ENCODE results near the gene PON3. TPM values are rescaled to one million over a fixed set of nuclear protein-coding genes. Genes with fewer than 3 reads are reported as not detected.

PON3 gene
- polyA plus RNA-seq, 2 donors, result 0.71 to 1.2 TPM

GRCh38 chr7:95421000-95421846 lies 25.0 kb upstream of the PON3 start:
- no peaks in the 10 kb centered on the region for H3K36me3 ChIP-seq (ENCODE audit: control insufficient read depth in 2 of 2, insufficient read depth in 2 of 2, low read length in 1 of 2)
- H3K4me3 ChIP-seq (ENCODE audit: low read depth in 1 of 2, low read length in 2 of 2), result no peak overlapping the region
- WGBS, 2 donors, result 90% methylated on average over 2 of the region's 2 CpGs
- no peaks in the 10 kb centered on the region for H3K4me1 ChIP-seq (ENCODE audit: control insufficient read depth in 2 of 2, insufficient read depth in 2 of 2, low read length in 1 of 2)
- no peak overlapping the region for H3K27ac ChIP-seq (ENCODE audit: low read depth in 2 of 2, low read length in 1 of 2)
- H3K27me3 ChIP-seq (ENCODE audit: control insufficient read depth in 1 of 2, insufficient read depth in 2 of 2, low read length in 2 of 2), result no peaks in the 10 kb centered on the region
- no peaks in the 10 kb centered on the region for H3K9me3 ChIP-seq (ENCODE audit: control insufficient read depth in 2 of 2, insufficient read depth in 1 of 2, low read depth in 1 of 2, low read length in 1 of 2)

DNA sequence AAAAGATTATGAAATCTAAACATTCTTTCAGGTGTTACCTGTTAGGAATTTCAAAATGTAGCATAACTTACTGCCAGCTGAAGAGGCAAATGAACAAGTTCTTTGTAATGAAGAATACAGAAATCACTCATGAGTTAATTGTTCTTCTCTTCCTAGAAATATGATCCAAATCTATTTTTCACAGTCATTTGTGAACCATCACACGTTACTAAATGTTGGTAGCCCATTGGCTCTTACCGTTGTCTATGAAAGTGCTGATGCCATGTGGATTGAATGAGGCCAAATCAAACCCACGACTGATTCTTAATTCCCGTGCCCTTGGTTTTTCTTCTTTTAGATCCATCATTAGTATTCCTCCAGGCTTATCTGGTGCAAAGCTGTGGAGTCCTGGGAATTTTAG lies 15.9 kb upstream of the PON3 start:
- Histone ChIP-seq H3K27ac (ENCODE audit: low read depth in 2 of 2, low read length in 1 of 2) (no peak overlapping the region), H3K36me3 (ENCODE audit: control insufficient read depth in 2 of 2, insufficient read depth in 2 of 2, low read length in 1 of 2) (peaks cover 0 to 3% of the 10 kb centered on the region in 2 donors), H3K9me3 (ENCODE audit: control insufficient read depth in 2 of 2, insufficient read depth in 1 of 2, low read depth in 1 of 2, low read length in 1 of 2) (no peaks in the 10 kb centered on the region), H3K27me3 (ENCODE audit: control insufficient read depth in 1 of 2, insufficient read depth in 2 of 2, low read length in 2 of 2) (no peaks in the 10 kb centered on the region), H3K4me3 (ENCODE audit: low read depth in 1 of 2, low read length in 2 of 2) (no peak overlapping the region), H3K4me1 (ENCODE audit: control insufficient read depth in 2 of 2, insufficient read depth in 2 of 2, low read length in 1 of 2) (no peaks in the 10 kb centered on the region)
- WGBS, 2 donors, result 83 to 92% methylated on average over 4 of the region's 4 CpGs

DNA sequence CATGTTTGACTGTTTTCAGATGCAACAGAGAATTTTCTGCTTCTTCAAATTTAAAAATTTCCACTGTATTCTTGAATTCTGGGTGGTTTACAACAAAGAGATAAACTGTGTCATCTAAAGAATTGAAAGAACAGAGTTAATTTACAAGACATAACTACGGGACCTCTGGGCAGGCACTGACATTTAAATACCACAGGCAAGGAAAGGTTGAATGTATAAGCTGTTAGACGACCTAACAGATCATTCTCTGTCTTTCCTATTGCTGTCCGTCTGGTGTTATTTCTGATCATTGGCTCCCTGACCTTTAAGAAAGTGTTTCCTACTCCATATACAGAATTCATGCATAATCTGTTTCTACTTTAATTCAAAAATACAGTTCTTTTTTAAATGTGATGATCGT lies 15.5 kb upstream of the PON3 start:
- H3K27me3 ChIP-seq (ENCODE audit: control insufficient read depth in 1 of 2, insufficient read depth in 2 of 2, low read length in 2 of 2), result no peaks in the 10 kb centered on the region
- H3K4me1 ChIP-seq (ENCODE audit: control insufficient read depth in 2 of 2, insufficient read depth in 2 of 2, low read length in 1 of 2), result no peaks in the 10 kb centered on the region
- 80 to 81% methylated on average over 4 of the region's 4 CpGs for WGBS, 2 donors
- H3K9me3 ChIP-seq (ENCODE audit: control insufficient read depth in 2 of 2, insufficient read depth in 1 of 2, low read depth in 1 of 2, low read length in 1 of 2), result no peaks in the 10 kb centered on the region
- peaks cover 0 to 3% of the 10 kb centered on the region in 2 donors for H3K36me3 ChIP-seq (ENCODE audit: control insufficient read depth in 2 of 2, insufficient read depth in 2 of 2, low read length in 1 of 2)
- no peak overlapping the region for H3K27ac ChIP-seq (ENCODE audit: low read depth in 2 of 2, low read length in 1 of 2)
- no peak overlapping the region for H3K4me3 ChIP-seq (ENCODE audit: low read depth in 1 of 2, low read length in 2 of 2)

DNA sequence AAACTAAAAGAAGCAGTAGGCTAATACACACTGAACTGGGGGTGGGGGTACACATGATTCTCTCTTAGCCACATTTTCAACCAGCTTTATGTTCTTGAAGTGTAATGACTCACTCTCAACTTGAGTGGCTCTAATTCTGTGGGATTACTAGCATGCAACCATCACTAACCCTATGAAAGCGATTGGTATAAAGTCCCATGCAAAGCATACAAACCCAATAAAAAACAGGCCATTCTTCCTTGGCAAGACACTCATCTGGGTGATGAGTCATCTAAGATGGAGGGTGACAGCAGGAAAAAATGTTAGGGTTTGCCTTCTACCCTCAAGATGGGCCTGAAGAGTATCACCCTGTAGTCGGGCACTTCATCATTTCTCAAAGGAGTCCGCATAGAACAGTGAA lies 14.9 kb upstream of the PON3 start:
- no peaks in the 10 kb centered on the region for H3K9me3 ChIP-seq (ENCODE audit: control insufficient read depth in 2 of 2, insufficient read depth in 1 of 2, low read depth in 1 of 2, low read length in 1 of 2)
- H3K4me1 ChIP-seq (ENCODE audit: control insufficient read depth in 2 of 2, insufficient read depth in 2 of 2, low read length in 1 of 2), result no peaks in the 10 kb centered on the region
- 86 to 91% methylated on average over 3 of the region's 3 CpGs for WGBS, 2 donors
- no peaks in the 10 kb centered on the region for H3K27me3 ChIP-seq (ENCODE audit: control insufficient read depth in 1 of 2, insufficient read depth in 2 of 2, low read length in 2 of 2)
- H3K36me3 ChIP-seq (ENCODE audit: control insufficient read depth in 2 of 2, insufficient read depth in 2 of 2, low read length in 1 of 2), result peaks cover 0 to 3% of the 10 kb centered on the region in 2 donors
- no peak overlapping the region for H3K27ac ChIP-seq (ENCODE audit: low read depth in 2 of 2, low read length in 1 of 2)
- no peak overlapping the region for H3K4me3 ChIP-seq (ENCODE audit: low read depth in 1 of 2, low read length in 2 of 2)

- Histone ChIP-seq H3K27ac (ENCODE audit: low read depth in 2 of 2, low read length in 1 of 2) (no peak overlapping the region), H3K36me3 (ENCODE audit: control insufficient read depth in 2 of 2, insufficient read depth in 2 of 2, low read length in 1 of 2) (peaks cover 0 to 3% of the 10 kb centered on the region in 2 donors), H3K9me3 (ENCODE audit: control insufficient read depth in 2 of 2, insufficient read depth in 1 of 2, low read depth in 1 of 2, low read length in 1 of 2) (no peaks in the 10 kb centered on the region), H3K4me1 (ENCODE audit: control insufficient read depth in 2 of 2, insufficient read depth in 2 of 2, low read length in 1 of 2) (no peaks in the 10 kb centered on the region), H3K4me3 (ENCODE audit: low read depth in 1 of 2, low read length in 2 of 2) (no peak overlapping the region), H3K27me3 (ENCODE audit: control insufficient read depth in 1 of 2, insufficient read depth in 2 of 2, low read length in 2 of 2) (no peaks in the 10 kb centered on the region)
- WGBS, 2 donors, result 62 to 72% methylated on average over 2 of the region's 2 CpGs
These were observed 11.6 kb upstream of the PON3 start for GRCh38 chr7:95407751-95408150.

GRCh38 chr7:95405800-95406199 lies 9.6 kb upstream of the PON3 start:
- 89 to 94% methylated on average over 6 of the region's 6 CpGs for WGBS, 2 donors
- no peaks in the 10 kb centered on the region for H3K9me3 ChIP-seq (ENCODE audit: control insufficient read depth in 2 of 2, insufficient read depth in 1 of 2, low read depth in 1 of 2, low read length in 1 of 2)
- no peak overlapping the region for H3K27ac ChIP-seq (ENCODE audit: low read depth in 2 of 2, low read length in 1 of 2)
- no peaks in the 10 kb centered on the region for H3K27me3 ChIP-seq (ENCODE audit: control insufficient read depth in 1 of 2, insufficient read depth in 2 of 2, low read length in 2 of 2)
- no peaks in the 10 kb centered on the region for H3K4me1 ChIP-seq (ENCODE audit: control insufficient read depth in 2 of 2, insufficient read depth in 2 of 2, low read length in 1 of 2)
- no peak overlapping the region for H3K4me3 ChIP-seq (ENCODE audit: low read depth in 1 of 2, low read length in 2 of 2)
- peaks cover 0 to 3% of the 10 kb centered on the region in 2 donors for H3K36me3 ChIP-seq (ENCODE audit: control insufficient read depth in 2 of 2, insufficient read depth in 2 of 2, low read length in 1 of 2)

GRCh38 chr7:95405208-95405607 lies 9.0 kb upstream of the PON3 start:
- no peak overlapping the region for H3K4me3 ChIP-seq (ENCODE audit: low read depth in 1 of 2, low read length in 2 of 2)
- no peaks in the 10 kb centered on the region for H3K4me1 ChIP-seq (ENCODE audit: control insufficient read depth in 2 of 2, insufficient read depth in 2 of 2, low read length in 1 of 2)
- no peak overlapping the region for H3K27ac ChIP-seq (ENCODE audit: low read depth in 2 of 2, low read length in 1 of 2)
- 93 to 96% methylated on average over 3 of the region's 3 CpGs for WGBS, 2 donors
- peaks cover 0 to 3% of the 10 kb centered on the region in 2 donors for H3K36me3 ChIP-seq (ENCODE audit: control insufficient read depth in 2 of 2, insufficient read depth in 2 of 2, low read length in 1 of 2)
- no peaks in the 10 kb centered on the region for H3K27me3 ChIP-seq (ENCODE audit: control insufficient read depth in 1 of 2, insufficient read depth in 2 of 2, low read length in 2 of 2)
- no peaks in the 10 kb centered on the region for H3K9me3 ChIP-seq (ENCODE audit: control insufficient read depth in 2 of 2, insufficient read depth in 1 of 2, low read depth in 1 of 2, low read length in 1 of 2)

GRCh38 chr7:95404316-95404865 lies 8.2 kb upstream of the PON3 start:
- peaks cover 0 to 3% of the 10 kb centered on the region in 2 donors for H3K36me3 ChIP-seq (ENCODE audit: control insufficient read depth in 2 of 2, insufficient read depth in 2 of 2, low read length in 1 of 2)
- WGBS, 2 donors, result 50 to 52% methylated on average over 4 of the region's 4 CpGs
- no peaks in the 10 kb centered on the region for H3K27me3 ChIP-seq (ENCODE audit: control insufficient read depth in 1 of 2, insufficient read depth in 2 of 2, low read length in 2 of 2)
- no peaks in the 10 kb centered on the region for H3K9me3 ChIP-seq (ENCODE audit: control insufficient read depth in 2 of 2, insufficient read depth in 1 of 2, low read depth in 1 of 2, low read length in 1 of 2)
- H3K4me3 ChIP-seq (ENCODE audit: low read depth in 1 of 2, low read length in 2 of 2), result no peak overlapping the region
- no peaks in the 10 kb centered on the region for H3K4me1 ChIP-seq (ENCODE audit: control insufficient read depth in 2 of 2, insufficient read depth in 2 of 2, low read length in 1 of 2)
- no peak overlapping the region for H3K27ac ChIP-seq (ENCODE audit: low read depth in 2 of 2, low read length in 1 of 2)

DNA sequence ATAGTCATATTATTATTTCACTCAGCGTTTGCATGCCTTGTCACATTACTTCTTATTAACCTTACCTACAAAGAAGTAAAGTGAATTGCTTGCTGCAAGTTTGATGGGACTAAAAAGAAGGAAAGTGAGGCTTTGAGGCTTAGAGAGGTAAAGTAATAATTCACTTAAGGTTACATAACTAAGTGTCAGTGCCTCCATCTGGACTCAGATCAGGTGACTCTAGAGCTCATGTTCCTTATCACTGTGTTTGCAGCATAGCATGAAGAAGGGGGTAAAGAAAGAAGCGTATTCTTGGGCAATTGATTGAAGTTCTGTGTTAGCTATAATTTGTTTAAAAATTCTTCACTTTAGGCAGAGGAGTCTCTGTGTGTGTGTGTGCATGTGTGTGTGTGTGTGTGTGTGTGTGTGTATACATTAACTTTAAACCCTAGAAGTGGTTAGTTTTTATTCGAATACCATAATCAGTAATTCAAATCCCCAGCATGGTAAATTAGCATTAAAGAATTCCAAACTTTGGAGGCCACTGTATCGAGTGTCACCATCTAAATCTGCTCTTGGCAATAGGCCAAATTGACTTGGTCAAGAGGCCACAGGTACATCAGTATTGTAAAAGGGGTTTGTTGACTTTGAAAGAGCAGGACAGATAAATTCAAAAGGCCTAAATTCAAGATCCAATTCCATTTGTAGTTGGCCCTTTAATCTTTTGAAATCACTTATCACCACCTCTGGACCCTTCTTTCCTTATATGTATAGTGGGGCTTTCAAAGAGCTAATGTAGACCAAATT lies 2.2 kb upstream of the PON3 start:
- H3K4me1 ChIP-seq (ENCODE audit: control insufficient read depth in 2 of 2, insufficient read depth in 2 of 2, low read length in 1 of 2), result no peaks in the 10 kb centered on the region
- WGBS, 2 donors, result 86% methylated on average over 4 of the region's 4 CpGs
- no peaks in the 10 kb centered on the region for H3K27me3 ChIP-seq (ENCODE audit: control insufficient read depth in 1 of 2, insufficient read depth in 2 of 2, low read length in 2 of 2)
- no peak overlapping the region for H3K4me3 ChIP-seq (ENCODE audit: low read depth in 1 of 2, low read length in 2 of 2)
- H3K9me3 ChIP-seq (ENCODE audit: control insufficient read depth in 2 of 2, insufficient read depth in 1 of 2, low read depth in 1 of 2, low read length in 1 of 2), result no peaks in the 10 kb centered on the region
- H3K36me3 ChIP-seq (ENCODE audit: control insufficient read depth in 2 of 2, insufficient read depth in 2 of 2, low read length in 1 of 2), result no peaks in the 10 kb centered on the region
- H3K27ac ChIP-seq (ENCODE audit: low read depth in 2 of 2, low read length in 1 of 2), result no peak overlapping the region

Data from esophagus (tissue), 2 donors.